Measurements from ENCODE around the gene CCSER2. TPM values are rescaled to one million over a fixed set of nuclear protein-coding genes. Genes with fewer than 3 reads are reported as not detected.
A peak's percentile ranks its signal among the peaks of the same experiment; 100 is the strongest.
"Not testable (repeated sequence)": the region's sequence is repeated elsewhere in the genome, so short reads cannot be mapped to it uniquely, and the experiment has no call there.

Gene CCSER2
- polyA plus RNA-seq, 2 of the 4 experiments (the other 2 are of a cell fraction), result 9.2 to 28.2 TPM

GRCh38 chr10:84497978-84498377 lies 169.6 kb downstream of the CCSER2 start (continued):
- no peak for TF ChIP-seq ELK1 (IDR thresholded peaks at IDR 0.05; ENCODE audit: low read depth, low read length)
- TF ChIP-seq CHD2 (IDR thresholded peaks at IDR 0.05; ENCODE audit: low read length, partially characterized antibody), result no peak
- no peak for TF ChIP-seq MAZ (IDR thresholded peaks at IDR 0.05; ENCODE audit: borderline replicate concordance, low read depth, low read length)
- no peak for TF ChIP-seq HEYL (CRISPR knock-in tag; IDR thresholded peaks at IDR 0.05)

- FAIRE-seq; DNase-seq (ENCODE audit: low read depth in 1 of 2, low spot score in 1 of 2); H3K9me3 ChIP-seq; POLR2A ChIA-PET; H3K4me3 ChIP-seq; H3K4me2 ChIP-seq; H3K27ac ChIP-seq; ATAC-seq: not testable (repeated sequence)
- H3K4me1 ChIP-seq, result peaks cover 17% of the 10 kb centered on the region
- CTCF ChIA-PET, result interaction anchor here (1.4 kb wide), 1 partner anchor 70 kb away, joined by 3 read pairs; no protein-coding TSS in a partner anchor
- WGBS (ENCODE audit: missing lambda C conversion rate), result 93% methylated on average over 9 of the region's 9 CpGs
These were observed 170.7 kb downstream of the CCSER2 start for GRCh38 chr10:84499039-84499438.

- Histone ChIP-seq H3K9me3 (no peaks in the 10 kb centered on the region), H3K4me1 (peaks cover 9% of the 10 kb centered on the region; the same call in 2 of the 3 replicates), H3K4me2 (no peak overlapping the region), H3K27ac (no peak overlapping the region), H3K4me3 (no peak overlapping the region)
- TF ChIP-seq SMC3 (IDR thresholded peaks at IDR 0.05) (no peak), POLR2AphosphoS2 (conservative IDR thresholded peaks at IDR 0.05; ENCODE audit: low read length) (no peak), RNF2 (IDR thresholded peaks at IDR 0.05; ENCODE audit: borderline replicate concordance, low read depth) (no peak), PBX3 (IDR thresholded peaks at IDR 0.05) (no peak), CBX8 (IDR thresholded peaks at IDR 0.05) (no peak), FOXS1 (CRISPR knock-in tag; IDR thresholded peaks at IDR 0.05) (no peak), KDM5A (IDR thresholded peaks at IDR 0.05) (no peak), HEYL (CRISPR knock-in tag; IDR thresholded peaks at IDR 0.05) (no peak), ELK1 (IDR thresholded peaks at IDR 0.05; ENCODE audit: low read depth, low read length) (no peak), FOSL2 (IDR thresholded peaks at IDR 0.05) (no peak), FOSL2 (CRISPR knock-in tag; IDR thresholded peaks at IDR 0.05) (no peak), NFE2L2 (conservative IDR thresholded peaks at IDR 0.05; ENCODE audit: low read length) (no peak), CEBPB (IDR thresholded peaks at IDR 0.05) (no peak), POLR2A (IDR thresholded peaks at IDR 0.05; ENCODE audit: low read length) (no peak), HMGXB4 (CRISPR knock-in tag; IDR thresholded peaks at IDR 0.05; ENCODE audit: borderline replicate concordance) (no peak), REST (IDR thresholded peaks at IDR 0.05) (no peak), CBX2 (IDR thresholded peaks at IDR 0.05; ENCODE audit: borderline replicate concordance, low read depth) (no peak), HES2 (IDR thresholded peaks at IDR 0.05) (no peak), KDM1A (IDR thresholded peaks at IDR 0.05; ENCODE audit: low read depth) (no peak), BCL3 (IDR thresholded peaks at IDR 0.05) (no peak), GATA3 (IDR thresholded peaks at IDR 0.05; ENCODE audit: borderline replicate concordance) (no peak)
- DNase-seq (ENCODE audit: low read depth in 1 of 2, low spot score in 1 of 2) (no peak), ATAC-seq (0 out of 6 replicates have a peak, but pooled peaks of 1 of the 2 experiments have one; percentile 8), FAIRE-seq (no peak)
- ChIA-PET POLR2A (no interaction called here), CTCF (interaction anchor here (1.4 kb wide), 1 partner anchor 70 kb away, joined by 3 read pairs; no protein-coding TSS in a partner anchor)
- 93% methylated on average over 3 of the region's 3 CpGs for WGBS (ENCODE audit: missing lambda C conversion rate)
These were observed 171.5 kb downstream of the CCSER2 start for GRCh38 chr10:84499846-84500245.

Data from A549 (cell line).